Right lobe of liver (tissue), 4 donors: ENCODE results near the gene SERINC2.

Experiments used
- CTCF ChIP-seq, 4 donors: fragments of 200-600 bp in 3 of 4; fragments of 450-650 bp in 1 of 4; IDR thresholded peaks; one replicate each; pipeline versions ENCODE4 v1.5.1 to v1.8.0; 2016 to 2022; ENCODE audit warnings: antibody characterized with exemption in 4 of 4, mild to moderate bottlenecking in 2 of 4
- POLR2A ChIP-seq: fragments of 450-650 bp; IDR thresholded peaks from one replicate; pipeline ENCODE4 v1.6.1; 2017; ENCODE audit warnings: antibody characterized with exemption, mild to moderate bottlenecking
- donor health status: DM: no; HTN: no; CAD: no.
- donor health status: DM: no; HTN: no; CAD: no.
- donor health status: DM: no; HTN: yes; CAD: no.

DNA sequence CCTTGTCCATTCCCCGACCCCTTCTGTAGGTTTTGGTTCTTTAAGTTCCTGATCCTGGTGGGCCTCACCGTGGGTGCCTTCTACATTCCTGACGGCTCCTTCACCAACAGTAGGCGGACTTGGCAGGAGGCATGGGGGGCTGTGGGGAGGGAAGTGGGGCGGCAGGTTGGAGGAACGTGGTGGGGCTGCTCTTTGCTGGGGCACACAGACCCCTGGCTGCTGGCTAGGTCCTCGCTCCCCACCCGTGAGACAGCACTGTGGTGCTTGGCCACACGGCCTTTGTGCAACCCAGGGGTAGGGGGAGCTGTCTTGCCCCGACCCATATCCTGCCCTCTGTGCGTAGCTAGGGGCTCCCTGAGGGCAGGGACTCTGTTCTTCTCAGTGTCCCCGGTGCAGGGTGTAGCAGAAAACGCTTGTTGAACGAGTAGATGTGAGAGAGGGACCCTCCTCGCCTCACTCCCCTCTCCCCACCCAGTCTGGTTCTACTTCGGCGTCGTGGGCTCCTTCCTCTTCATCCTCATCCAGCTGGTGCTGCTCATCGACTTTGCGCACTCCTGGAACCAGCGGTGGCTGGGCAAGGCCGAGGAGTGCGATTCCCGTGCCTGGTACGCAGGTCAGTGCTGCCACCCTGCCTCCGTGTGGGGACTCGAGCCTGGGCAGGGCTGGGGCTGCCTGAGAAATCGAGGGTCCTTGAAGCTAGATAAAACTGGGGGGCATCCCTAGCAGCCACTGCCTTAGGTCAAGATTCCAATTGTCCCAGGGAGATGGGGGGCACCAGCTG lies 12.5 kb downstream of the SERINC2 start:
- TF ChIP-seq CTCF (IDR thresholded peaks at IDR 0.05) (no peak), POLR2A (no peak)
